Sigmoid colon (tissue), 4 donors: ENCODE data around the gene CSNK2A1.

ENCODE experiments used
- CTCF ChIP-seq, 4 experiments: fragments of 450-650 bp in 3 of 4; fragments of 200-600 bp in 1 of 4; IDR thresholded peaks; one replicate each; pipeline ENCODE4 v1.5.1; 2016 to 2019; ENCODE audit warnings: antibody characterized with exemption in 4 of 4, mild to moderate bottlenecking in 3 of 4, moderate library complexity in 2 of 4
- EP300 ChIP-seq, 4 donors: sonication (generic); formaldehyde crosslinking; IDR thresholded peaks; one replicate each; pipeline ENCODE4 v1.6.1; 2017; ENCODE audit warnings: antibody characterized with exemption in 4 of 4
- POLR2A ChIP-seq, 2 donors: fragments of 450-650 bp; IDR thresholded peaks; one replicate each; pipeline ENCODE4 v1.6.1; 2016; ENCODE audit warnings: antibody characterized with exemption in 2 of 2, mild to moderate bottlenecking in 2 of 2, moderate library complexity in 2 of 2
- POLR2AphosphoS5 ChIP-seq, 4 donors: sonication (generic); formaldehyde crosslinking; IDR thresholded peaks; one replicate each; pipeline ENCODE4 v1.6.1; 2017; ENCODE audit warnings: antibody characterized with exemption in 4 of 4

GRCh38 chr20:435558-435957, 108.0 kb downstream of the CSNK2A1 start:
- TF ChIP-seq CTCF (IDR thresholded peaks at IDR 0.05) (no peak), EP300 (IDR thresholded peaks at IDR 0.05) (no peak), POLR2AphosphoS5 (IDR thresholded peaks at IDR 0.05) (no peak), POLR2A (IDR thresholded peaks at IDR 0.05) (no peak)
